ENCODE measurements around the gene PLAAT4. TPM values are rescaled to one million over a fixed set of nuclear protein-coding genes. Genes with fewer than 3 reads are reported as not detected.
A peak's percentile ranks its signal among the peaks of the same experiment; 100 is the strongest.

The PLAAT4 gene
- total and polyA plus RNA-seq, 2 of the 8 experiments (the other 6 are each of a cell fraction or from before 2014, with no cell fraction given): 2.8 to 4.1 TPM

GRCh38 chr11:63551091-63551888 lies 14.7 kb downstream of the PLAAT4 start:
- Histone ChIP-seq H3K9me3 (ENCODE audit: insufficient read depth in 2 of 2, low read depth in 1 of 2, low read length in 1 of 2) (no peaks in the 10 kb centered on the region; a peak in 1 of 4 replicates), H3K4me2 (ENCODE audit: insufficient read depth in 1 of 2, low read depth in 2 of 2, low read length in 2 of 2) (no peak overlapping the region), H3K27me3 (replicated peaks in 1 of 4; ENCODE audit: control insufficient read depth in 3 of 4, extremely low read depth in 1 of 4, insufficient read depth in 3 of 4, low read length in 3 of 4) (no peaks in the 10 kb centered on the region), H2BK15ac (ENCODE audit: low read length) (peak overlapping the region; percentile 95; the same call in 1 of the 2 replicates), H3K27ac (ENCODE audit: low read depth, low read length) (no peak overlapping the region), H4K91ac (replicated peaks; ENCODE audit: insufficient read length, low read length) (peak overlapping the region; percentile 83), H3K4ac (replicated peaks; ENCODE audit: insufficient read length, low read depth, low read length) (no peak overlapping the region), H2BK5ac (ENCODE audit: low read depth, low read length) (no peak overlapping the region), H2AK5ac (ENCODE audit: low read depth, low read length) (peak overlapping the region; percentile 95; the same call in 1 of the 2 replicates), H4K20me1 (replicated peaks in 1 of 2; ENCODE audit: control insufficient read depth in 1 of 2, insufficient read depth in 2 of 2, low read length in 2 of 2) (no peaks in the 10 kb centered on the region), H4K8ac (ENCODE audit: extremely low read depth, insufficient read depth, low read length) (no peak overlapping the region), H3K23ac (ENCODE audit: insufficient read length) (no peak overlapping the region), H3K4me1 (replicated peaks in 1 of 4; ENCODE audit: control insufficient read depth in 3 of 4, insufficient read depth in 4 of 4, low read length in 3 of 4) (peaks cover 0 to 6% (median 2%) of the 10 kb centered on the region in 4 experiments; a peak in 1 of 7 replicates), H2BK12ac (ENCODE audit: low read depth, low read length) (0 out of 2 replicates have a peak overlapping the region, but pooled peaks have one; percentile 87), H3K23me2 (ENCODE audit: low read depth, low read length) (no peaks in the 10 kb centered on the region), H3K56ac (replicated peaks; ENCODE audit: insufficient read length, low read depth, low read length) (no peak overlapping the region), H2BK20ac (ENCODE audit: low read length) (no peak overlapping the region), H3K18ac (ENCODE audit: extremely low read depth, low read length) (peak overlapping the region; percentile 90; the same call in 1 of the 2 replicates), H3K36me3 (ENCODE audit: control insufficient read depth in 2 of 4, insufficient read depth in 4 of 4, low read length in 3 of 4) (no peaks in the 10 kb centered on the region), H3K9ac (replicated peaks in 1 of 4; ENCODE audit: extremely low read depth in 1 of 4, low read depth in 3 of 4, low read length in 3 of 4) (no peak overlapping the region), H4K5ac (ENCODE audit: insufficient read length, low read depth, low read length) (no peak overlapping the region), H3K4me3 (ENCODE audit: extremely low read depth in 1 of 4, insufficient read depth in 2 of 4, low read depth in 3 of 4, low read length in 4 of 4) (no peak overlapping the region), H3K79me1 (ENCODE audit: low read depth, low read length) (no peaks in the 10 kb centered on the region), H2AFZ (ENCODE audit: low read length) (no peak overlapping the region), H3K79me2 (ENCODE audit: control insufficient read depth in 1 of 2, insufficient read depth in 2 of 2, low read length in 2 of 2) (no peaks in the 10 kb centered on the region), H2BK120ac (replicated peaks; ENCODE audit: low read depth, low read length) (peak overlapping the region; percentile 48), H3K14ac (ENCODE audit: insufficient read length) (no peak overlapping the region)
- CTCF ChIA-PET (ENCODE audit: partially characterized antibody): interaction anchor here (0.6 to 1.9 kb wide), 6 partner anchors 8 to 232 kb away, joined by 3 to 5 read pairs (median 4); partner anchors contain the start of gene PLAAT4
- 97% methylated on average over 26 of the region's 27 CpGs; no CpG with 5 or more reads in 1 of the 2 experiments for WGBS, 2 experiments (ENCODE audit: extremely low coverage in 1 of 2, insufficient coverage in 1 of 2, insufficient read length in 1 of 2, insufficient replicate concordance in 2 of 2, low coverage in 1 of 2, low lambda C conversion rate in 2 of 2, missing lambda C conversion rate in 1 of 2)
- POLR2A ChIA-PET (ENCODE audit: partially characterized antibody): interaction anchor here (3.5 kb wide), 1 partner anchor 11 kb away, joined by 12 read pairs; the partner anchor contains the start of gene PLAAT2
- no peak for FAIRE-seq
- DNase-seq (ENCODE audit: low read depth in 1 of 2, low spot score in 2 of 2): no peak
- TF ChIP-seq JUN (IDR thresholded peaks at IDR 0.05; ENCODE audit: low read depth, low read length): no peak
- no peak for TF ChIP-seq ASH2L (IDR thresholded peaks at IDR 0.05; ENCODE audit: low read length)
- no peak for TF ChIP-seq TCF12 (IDR thresholded peaks at IDR 0.05; ENCODE audit: low read depth, low read length)
- no peak for TF ChIP-seq FOSL1 (IDR thresholded peaks at IDR 0.05; ENCODE audit: insufficient read depth, low read depth, low read length)
- no peak for TF ChIP-seq SUZ12 (IDR thresholded peaks at IDR 0.05; ENCODE audit: low read length)
- no peak for TF ChIP-seq CBX5 (IDR thresholded peaks at IDR 0.05; ENCODE audit: low read depth, low read length)
- TF ChIP-seq PHF8 (conservative IDR thresholded peaks at IDR 0.05; ENCODE audit: low read depth, low read length): no peak
- TF ChIP-seq RAD21 (IDR thresholded peaks at IDR 0.05 in 1 of 2, conservative IDR thresholded peaks at IDR 0.05 in 1 of 2; ENCODE audit: low read depth in 2 of 2, low read length in 2 of 2): no peak
- no peak for TF ChIP-seq TAF1 (IDR thresholded peaks at IDR 0.05; ENCODE audit: low read depth, low read length)
- TF ChIP-seq KDM4A (IDR thresholded peaks at IDR 0.05; ENCODE audit: low read depth, low read length, severe bottlenecking): no peak
- no peak for TF ChIP-seq TBP (IDR thresholded peaks at IDR 0.05; ENCODE audit: low read depth, low read length)
- no peak for TF ChIP-seq RBBP5 (IDR thresholded peaks at IDR 0.05; ENCODE audit: borderline replicate concordance, low read depth, low read length)

Measured in H1 (cell line).